Activated naive CD4-positive, alpha-beta T cell treated with Interleukin-2 at 50 U/mL for 16 hours (primary cell): ENCODE measurements around the gene ZNF215.
"Not testable (repeated sequence)": the region's sequence is repeated elsewhere in the genome, so short reads cannot be mapped to it uniquely, and the experiment has no call there.

ENCODE experiments used
- DNase-seq: peaks from one replicate; pipeline ENCODE4 v3.0.0-alpha.2; 2020

ZNF215 gene

GRCh38 chr11:6926208-6927029 is at the start of gene ZNF215:
Gene ZNF215 (plus strand): TSS chr11:6926426. CDS start chr11:6932273, 5,847 bp downstream.
- DNase-seq, result no peak

GRCh38 chr11:6876914-6877313 is 49.3 kb upstream of the ZNF215 start:
- no peak for DNase-seq

DNA sequence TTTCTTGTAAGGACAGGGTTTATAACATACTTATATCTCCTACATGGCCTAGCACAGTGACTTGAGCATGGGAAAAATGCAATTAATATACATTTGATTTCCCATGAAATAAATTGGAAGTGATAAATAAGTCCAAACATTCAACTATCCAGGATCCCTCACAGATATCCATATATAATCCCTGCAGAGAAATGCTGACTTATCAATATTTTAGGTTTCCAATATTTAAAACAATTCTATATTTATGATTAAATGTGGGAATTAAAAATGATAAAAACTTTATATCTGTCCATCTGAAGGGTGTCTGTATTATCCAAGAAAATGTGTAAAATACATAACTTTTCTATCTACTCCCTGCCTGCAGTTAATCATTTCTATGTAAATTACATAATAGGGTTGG is 43.5 kb upstream of the ZNF215 start:
- DNase-seq, result no peak

- not testable (repeated sequence) for DNase-seq
Observed at GRCh38 chr11:6887711-6888110, 38.5 kb upstream of the ZNF215 start.

DNA sequence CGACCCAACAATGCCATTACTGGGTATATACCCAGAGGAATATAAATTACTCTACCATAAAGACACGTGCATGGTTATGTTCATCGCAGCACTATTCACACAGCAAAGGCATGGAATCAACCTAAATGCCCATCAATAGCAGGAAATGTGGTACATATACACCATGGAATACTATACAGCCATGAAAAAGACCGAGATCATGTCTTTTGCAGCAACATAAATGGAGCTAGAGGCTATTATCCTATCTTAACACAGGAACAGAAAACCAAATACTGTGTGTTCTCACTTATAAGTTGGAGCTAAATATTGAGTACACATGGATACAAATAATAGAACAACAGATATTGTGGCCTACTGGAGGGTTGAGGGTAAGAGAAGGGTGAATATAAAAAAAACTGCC is 37.4 kb upstream of the ZNF215 start:
- no peak for DNase-seq

DNA sequence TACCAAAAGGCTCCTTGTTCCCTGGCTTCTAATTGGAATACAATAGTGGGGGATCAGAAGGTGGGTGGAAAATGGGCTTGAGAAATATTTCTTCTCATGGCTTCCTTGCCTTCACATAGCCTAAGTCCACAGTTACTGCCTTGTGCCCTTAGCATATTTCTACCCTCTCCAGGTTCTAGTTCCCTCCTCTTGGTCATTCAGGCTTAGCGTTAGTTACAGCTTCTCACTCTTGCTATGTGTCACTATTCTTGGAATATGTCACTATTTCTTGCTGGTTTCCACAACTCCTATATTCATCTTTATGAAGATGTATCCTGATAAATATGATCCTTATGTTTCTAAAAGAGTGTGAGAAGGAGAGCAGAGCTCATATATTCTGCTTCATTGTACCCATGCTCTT is 36.4 kb upstream of the ZNF215 start:
- no peak for DNase-seq

- no peak for DNase-seq
Observed at GRCh38 chr11:6892400-6892799, 33.8 kb upstream of the ZNF215 start, which contains the start of gene OR2D2. Gene OR2D2 (minus strand): TSS chr11:6892500. CDS start chr11:6892500, 0 bp downstream.

GRCh38 chr11:6894097-6894496 is 32.1 kb upstream of the ZNF215 start:
- DNase-seq, result no peak

- DNase-seq, result no peak
Observed at GRCh38 chr11:6895010-6895409, 31.2 kb upstream of the ZNF215 start.

DNA sequence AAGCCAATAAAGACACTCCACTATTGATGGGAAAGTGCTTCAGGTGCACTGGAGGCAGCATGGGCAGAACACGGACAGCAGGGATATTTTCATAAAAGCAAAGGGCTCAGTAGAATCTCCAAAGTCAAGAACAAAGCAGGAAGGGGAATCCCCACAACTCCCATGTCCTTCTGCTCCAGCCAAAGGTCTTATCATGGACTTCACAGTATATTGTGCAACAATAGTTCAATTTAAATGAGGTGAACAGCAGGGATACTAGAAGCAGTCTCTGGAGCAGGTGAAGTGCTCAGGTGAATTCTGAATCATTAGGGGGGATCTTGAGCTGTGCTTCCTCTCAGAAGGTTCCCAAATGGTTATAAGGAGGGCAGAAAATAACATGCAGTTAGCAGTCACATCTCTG is 27.3 kb upstream of the ZNF215 start:
- DNase-seq, result no peak

- DNase-seq, result no peak
Observed at GRCh38 chr11:6900327-6900999, 25.8 kb upstream of the ZNF215 start.

DNA sequence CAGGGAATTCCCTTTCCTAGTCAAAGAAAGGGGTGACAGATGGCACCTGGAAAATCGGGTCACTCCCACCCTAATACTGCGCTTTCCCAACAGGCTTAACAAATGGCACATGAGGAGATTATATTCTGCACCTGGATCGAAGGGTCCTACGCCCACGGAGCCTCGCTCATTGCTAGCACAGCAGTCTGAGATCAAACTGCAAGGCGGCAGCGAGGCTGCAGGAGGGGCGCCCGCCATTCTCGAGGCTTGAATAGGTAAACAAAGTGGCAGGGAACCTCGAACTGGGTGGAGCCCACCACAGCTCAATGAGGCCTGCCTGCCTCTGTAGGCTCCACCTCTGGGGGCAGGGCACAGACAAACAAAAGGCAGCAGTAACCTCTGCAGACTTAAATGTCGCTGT is 21.4 kb upstream of the ZNF215 start:
- not testable (repeated sequence) for DNase-seq

- no peak for DNase-seq
Observed at GRCh38 chr11:6911378-6911777, 14.8 kb upstream of the ZNF215 start.

GRCh38 chr11:6911948-6912347 is 14.3 kb upstream of the ZNF215 start:
- no peak for DNase-seq

DNA sequence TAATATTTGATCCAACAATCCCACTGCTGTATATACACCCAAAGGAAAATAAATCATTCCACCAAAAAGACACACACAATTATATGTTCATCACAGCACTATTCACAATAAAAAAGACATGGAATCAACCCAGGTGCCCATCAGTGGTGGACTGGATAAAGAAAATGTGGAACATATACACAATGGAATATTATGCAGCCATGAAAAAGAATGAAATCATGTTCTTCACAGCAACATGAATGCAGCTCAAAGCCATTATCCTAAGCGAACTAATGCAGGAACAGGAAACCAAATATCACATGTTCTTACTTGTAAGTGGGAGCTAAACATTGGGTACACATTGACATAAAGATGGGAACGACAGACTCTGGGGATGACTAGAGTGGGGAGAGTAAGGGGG is 6.5 kb upstream of the ZNF215 start:
- DNase-seq, result no peak

- no peak for DNase-seq
Observed at GRCh38 chr11:6920702-6921101, 5.5 kb upstream of the ZNF215 start, which contains the start of gene OR2D3. Gene OR2D3 (plus strand): TSS chr11:6921002. CDS start chr11:6921002, 0 bp downstream.

DNA sequence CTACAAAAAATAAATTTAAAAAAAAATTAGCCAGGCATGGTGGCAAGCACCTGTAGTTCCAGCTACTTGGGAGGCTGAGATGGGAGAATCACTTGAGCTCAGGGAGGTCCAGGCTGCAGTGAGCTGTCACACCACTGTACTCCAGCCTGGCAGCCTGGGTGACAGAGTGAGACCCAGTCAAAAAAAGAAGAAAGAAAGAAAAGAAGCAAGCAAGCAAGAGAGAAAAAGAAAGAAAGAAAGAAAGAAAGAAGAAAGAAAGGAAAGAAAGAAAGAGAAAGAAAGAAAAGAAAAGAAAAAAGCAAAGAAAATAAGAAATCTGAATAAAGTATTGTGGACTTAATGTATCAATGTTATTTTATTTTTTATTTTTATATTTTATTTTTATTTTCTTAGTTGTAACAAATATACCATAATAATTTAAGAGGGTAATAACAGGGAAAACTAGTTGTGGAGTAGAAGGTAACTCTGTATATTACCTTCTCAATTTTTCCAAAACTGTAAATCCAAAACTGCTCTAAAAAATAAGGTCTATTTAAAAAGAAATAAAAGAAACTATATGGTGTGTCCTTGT is 1.1 kb upstream of the ZNF215 start:
- DNase-seq, result no peak

- DNase-seq, result no peak
Observed at GRCh38 chr11:6925636-6926207, 504 bp upstream of the ZNF215 start.

GRCh38 chr11:6927030-6927617 is 898 bp downstream of the ZNF215 start:
- no peak for DNase-seq

- no peak for DNase-seq
Observed at GRCh38 chr11:6928916-6929315, 2.7 kb downstream of the ZNF215 start.

- DNase-seq, result no peak
Observed at GRCh38 chr11:6931146-6931713, 5.0 kb downstream of the ZNF215 start.

DNA sequence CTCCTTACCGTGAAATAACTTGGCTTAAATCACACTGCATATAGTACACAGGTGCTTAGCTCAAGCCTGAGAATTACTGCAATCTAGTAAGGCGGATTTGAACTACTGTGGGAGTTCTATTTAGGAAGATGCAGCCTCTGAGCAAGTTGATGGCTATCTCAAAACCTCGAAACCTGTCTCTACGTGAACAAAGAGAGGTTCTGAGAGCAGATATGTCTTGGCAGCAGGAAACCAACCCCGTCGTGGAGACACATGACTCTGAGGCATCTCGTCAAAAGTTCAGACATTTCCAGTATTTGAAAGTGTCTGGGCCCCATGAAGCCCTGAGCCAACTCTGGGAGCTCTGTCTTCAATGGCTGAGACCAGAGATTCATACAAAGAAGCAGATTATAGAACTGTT is 5.9 kb downstream of the ZNF215 start:
- no peak for DNase-seq

DNA sequence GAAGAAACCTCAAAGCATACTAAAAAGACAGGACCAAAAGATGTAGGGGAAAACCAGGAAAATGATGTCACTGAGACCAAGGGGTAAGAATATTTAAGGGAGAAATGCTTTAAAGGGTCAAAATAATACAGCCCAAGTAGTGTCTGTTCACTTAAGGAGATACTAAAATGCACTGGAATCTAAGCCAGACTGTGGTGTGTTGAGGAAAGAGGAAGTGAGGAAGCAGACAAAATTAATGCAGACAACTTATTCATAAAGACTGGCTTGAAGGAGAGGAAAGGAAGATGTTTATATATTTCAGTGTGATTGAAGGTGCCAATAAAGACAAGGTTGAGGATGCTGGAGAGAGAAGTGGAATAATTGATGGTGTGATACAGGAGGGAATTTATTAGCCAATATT is 15.7 kb downstream of the ZNF215 start:
- DNase-seq, result no peak
